ENCODE results near the gene CD6. TPM values are rescaled to one million over a fixed set of nuclear protein-coding genes. Genes with fewer than 3 reads are reported as not detected.

Gene CD6
- total RNA-seq, 1 experiment from 2014 or later: not detected

DNA sequence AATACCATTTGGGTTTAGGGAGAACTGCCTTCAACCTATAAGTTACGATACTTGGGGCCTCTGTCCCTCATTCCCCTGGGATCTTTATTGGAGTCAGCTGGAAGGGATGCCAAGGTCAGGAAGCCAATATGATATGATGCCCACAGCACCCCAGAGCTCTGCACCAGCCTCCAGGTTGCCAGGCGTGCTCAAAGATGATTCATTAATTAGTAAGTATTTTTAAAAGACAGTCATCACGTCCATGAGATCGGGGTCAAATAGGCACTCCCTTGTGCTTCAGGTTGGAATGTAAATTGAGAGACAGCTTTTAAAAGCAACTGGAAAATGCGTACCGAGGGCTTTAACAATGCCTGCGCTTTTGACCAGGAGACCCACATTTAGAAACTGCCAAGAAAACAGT, 73.8 kb downstream of the CD6 start:
- Histone ChIP-seq H3K27ac (ENCODE audit: low read length) (no peak overlapping the region), H3K4me2 (ENCODE audit: low read depth, low read length, poor library complexity, severe bottlenecking) (no peak overlapping the region), H3K27me3 (ENCODE audit: low read length) (no peaks in the 10 kb centered on the region), H3K79me2 (ENCODE audit: low read length) (no peaks in the 10 kb centered on the region), H3K9ac (ENCODE audit: low read length) (no peak overlapping the region), H3K4me3 (ENCODE audit: low read length) (no peak overlapping the region), H4K20me1 (ENCODE audit: insufficient read depth, low read depth, low read length) (no peaks in the 10 kb centered on the region), H3K9me2 (replicated peaks; ENCODE audit: insufficient read depth, low read length) (no peaks in the 10 kb centered on the region), H2AFZ (ENCODE audit: low read length) (no peak overlapping the region), H3K36me3 (ENCODE audit: insufficient read depth, low read length) (no peaks in the 10 kb centered on the region), H3K4me1 (ENCODE audit: low read length) (peaks cover 14% of the 10 kb centered on the region), H3K9me3 (ENCODE audit: low read length) (no peaks in the 10 kb centered on the region)
- no peak for DNase-seq

DNA sequence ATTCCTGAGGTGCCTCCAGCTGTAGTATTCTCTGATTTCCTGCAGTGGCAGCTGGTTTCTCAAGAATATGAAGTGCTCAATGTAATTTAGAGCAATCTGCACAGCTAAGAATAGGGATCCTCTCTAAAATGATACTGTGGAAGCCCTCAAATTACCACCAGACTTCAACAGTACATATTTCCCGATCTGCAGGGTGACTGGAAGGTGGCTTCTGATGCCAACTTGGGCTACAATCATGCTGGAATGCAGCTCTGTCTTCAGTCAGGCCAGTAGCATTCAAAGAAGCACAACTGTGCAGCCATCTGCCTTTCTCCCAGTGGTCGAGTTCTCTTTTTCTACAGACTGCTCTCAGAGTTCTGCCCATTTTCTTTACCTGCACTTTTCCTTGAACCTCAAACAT, 75.4 kb downstream of the CD6 start:
- no peaks in the 10 kb centered on the region for H4K20me1 ChIP-seq (ENCODE audit: insufficient read depth, low read depth, low read length)
- H3K9me2 ChIP-seq (replicated peaks; ENCODE audit: insufficient read depth, low read length): no peaks in the 10 kb centered on the region
- no peak overlapping the region for H3K4me2 ChIP-seq (ENCODE audit: low read depth, low read length, poor library complexity, severe bottlenecking)
- H3K9me3 ChIP-seq (ENCODE audit: low read length): no peaks in the 10 kb centered on the region
- no peak overlapping the region for H3K4me3 ChIP-seq (ENCODE audit: low read length)
- H3K36me3 ChIP-seq (ENCODE audit: insufficient read depth, low read length): no peaks in the 10 kb centered on the region
- no peak overlapping the region for H2AFZ ChIP-seq (ENCODE audit: low read length)
- H3K27me3 ChIP-seq (ENCODE audit: low read length): no peaks in the 10 kb centered on the region
- no peak overlapping the region for H3K27ac ChIP-seq (ENCODE audit: low read length)
- H3K9ac ChIP-seq (ENCODE audit: low read length): no peak overlapping the region
- no peak for DNase-seq
- peaks cover 14% of the 10 kb centered on the region for H3K4me1 ChIP-seq (ENCODE audit: low read length)
- H3K79me2 ChIP-seq (ENCODE audit: low read length): no peaks in the 10 kb centered on the region

- Histone ChIP-seq H3K27ac (ENCODE audit: low read length) (no peak overlapping the region), H3K9me3 (ENCODE audit: low read length) (no peaks in the 10 kb centered on the region), H4K20me1 (ENCODE audit: insufficient read depth, low read depth, low read length) (no peaks in the 10 kb centered on the region), H3K79me2 (ENCODE audit: low read length) (no peaks in the 10 kb centered on the region), H3K9me2 (replicated peaks; ENCODE audit: insufficient read depth, low read length) (no peaks in the 10 kb centered on the region), H3K36me3 (ENCODE audit: insufficient read depth, low read length) (no peaks in the 10 kb centered on the region), H3K27me3 (ENCODE audit: low read length) (no peaks in the 10 kb centered on the region), H3K4me3 (ENCODE audit: low read length) (no peak overlapping the region), H2AFZ (ENCODE audit: low read length) (no peak overlapping the region), H3K4me1 (ENCODE audit: low read length) (no peaks in the 10 kb centered on the region), H3K4me2 (ENCODE audit: low read depth, low read length, poor library complexity, severe bottlenecking) (no peak overlapping the region), H3K9ac (ENCODE audit: low read length) (no peak overlapping the region)
- DNase-seq: no peak
These were observed 77.0 kb downstream of the CD6 start for GRCh38 chr11:61048368-61049062.

DNA sequence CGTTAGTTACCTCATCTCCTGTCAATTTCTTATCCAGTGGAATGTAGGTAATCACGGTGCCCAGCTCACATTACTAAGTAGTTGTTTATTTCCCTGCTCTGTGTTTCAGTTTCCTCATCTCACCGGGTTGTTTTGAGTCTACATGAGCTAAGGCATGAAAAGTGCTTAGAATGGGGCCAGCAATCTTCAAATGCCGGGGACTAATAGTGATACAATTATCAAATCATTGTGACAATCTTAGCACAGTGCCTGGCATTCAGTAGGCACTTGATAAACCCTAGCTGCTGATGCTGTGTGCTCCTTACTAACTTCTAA, 77.5 kb downstream of the CD6 start:
- H2AFZ ChIP-seq (ENCODE audit: low read length): no peak overlapping the region
- H3K27ac ChIP-seq (ENCODE audit: low read length): no peak overlapping the region
- H4K20me1 ChIP-seq (ENCODE audit: insufficient read depth, low read depth, low read length): no peaks in the 10 kb centered on the region
- no peaks in the 10 kb centered on the region for H3K4me1 ChIP-seq (ENCODE audit: low read length)
- no peak for DNase-seq
- no peaks in the 10 kb centered on the region for H3K9me3 ChIP-seq (ENCODE audit: low read length)
- no peak overlapping the region for H3K9ac ChIP-seq (ENCODE audit: low read length)
- H3K79me2 ChIP-seq (ENCODE audit: low read length): no peaks in the 10 kb centered on the region
- H3K36me3 ChIP-seq (ENCODE audit: insufficient read depth, low read length): no peaks in the 10 kb centered on the region
- no peak overlapping the region for H3K4me2 ChIP-seq (ENCODE audit: low read depth, low read length, poor library complexity, severe bottlenecking)
- no peak overlapping the region for H3K4me3 ChIP-seq (ENCODE audit: low read length)
- no peaks in the 10 kb centered on the region for H3K27me3 ChIP-seq (ENCODE audit: low read length)
- H3K9me2 ChIP-seq (replicated peaks; ENCODE audit: insufficient read depth, low read length): no peaks in the 10 kb centered on the region

- H3K4me3 ChIP-seq (ENCODE audit: low read length): no peak overlapping the region
These were observed 78.4 kb downstream of the CD6 start for GRCh38 chr11:61049859-61050258.

DNA sequence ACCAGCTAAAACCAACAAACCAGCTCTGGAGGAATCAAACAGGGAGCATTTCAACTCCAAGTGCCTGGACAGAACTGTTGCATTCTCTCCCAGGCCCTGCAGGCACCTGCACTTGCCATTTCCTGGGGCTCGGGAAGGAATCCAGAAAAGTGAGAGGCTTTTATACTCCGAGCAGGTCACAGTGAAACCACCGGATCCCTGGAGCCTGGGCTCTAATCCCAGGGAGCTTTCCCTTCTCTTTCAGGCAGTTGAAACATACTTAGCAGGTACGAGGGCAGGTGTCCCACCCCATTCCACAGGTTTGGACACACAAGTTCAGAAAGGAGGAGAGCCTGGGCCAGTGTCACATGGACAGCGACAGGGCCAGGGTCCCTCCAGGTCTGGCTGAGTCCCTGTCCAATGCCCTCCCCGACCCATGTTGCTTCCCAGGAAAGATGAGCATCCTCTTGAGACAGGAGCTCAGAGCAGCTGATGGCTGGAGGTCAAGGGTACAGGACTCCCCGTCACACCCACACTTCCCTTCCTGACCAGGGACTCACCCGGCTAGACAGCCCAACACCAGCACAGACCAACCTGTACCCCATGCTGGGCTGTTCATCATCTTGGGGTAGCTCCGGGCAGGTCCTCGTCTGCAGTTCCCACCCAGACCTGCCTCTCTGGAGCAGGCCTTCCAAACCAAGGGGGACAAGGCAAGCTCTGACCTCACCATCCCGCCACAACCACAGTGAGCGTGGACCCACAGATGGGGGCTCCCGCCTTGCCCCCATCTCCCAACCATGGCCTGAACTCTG, 80.9 kb downstream of the CD6 start:
- no peaks in the 10 kb centered on the region for H3K9me3 ChIP-seq (ENCODE audit: low read length)
- H3K4me1 ChIP-seq (ENCODE audit: low read length): no peaks in the 10 kb centered on the region
- DNase-seq: no peak

More at GRCh38 chr11:61049859-61050258, 78.4 kb downstream of the CD6 start:
- Histone ChIP-seq H3K9me3 (ENCODE audit: low read length) (no peaks in the 10 kb centered on the region), H3K79me2 (ENCODE audit: low read length) (no peaks in the 10 kb centered on the region), H2AFZ (ENCODE audit: low read length) (no peak overlapping the region), H3K4me1 (ENCODE audit: low read length) (no peaks in the 10 kb centered on the region), H4K20me1 (ENCODE audit: insufficient read depth, low read depth, low read length) (no peaks in the 10 kb centered on the region), H3K9me2 (replicated peaks; ENCODE audit: insufficient read depth, low read length) (no peaks in the 10 kb centered on the region), H3K4me2 (ENCODE audit: low read depth, low read length, poor library complexity, severe bottlenecking) (no peak overlapping the region), H3K9ac (ENCODE audit: low read length) (no peak overlapping the region), H3K27ac (ENCODE audit: low read length) (no peak overlapping the region), H3K27me3 (ENCODE audit: low read length) (no peaks in the 10 kb centered on the region), H3K36me3 (ENCODE audit: insufficient read depth, low read length) (no peaks in the 10 kb centered on the region)
- no peak for DNase-seq

DNA sequence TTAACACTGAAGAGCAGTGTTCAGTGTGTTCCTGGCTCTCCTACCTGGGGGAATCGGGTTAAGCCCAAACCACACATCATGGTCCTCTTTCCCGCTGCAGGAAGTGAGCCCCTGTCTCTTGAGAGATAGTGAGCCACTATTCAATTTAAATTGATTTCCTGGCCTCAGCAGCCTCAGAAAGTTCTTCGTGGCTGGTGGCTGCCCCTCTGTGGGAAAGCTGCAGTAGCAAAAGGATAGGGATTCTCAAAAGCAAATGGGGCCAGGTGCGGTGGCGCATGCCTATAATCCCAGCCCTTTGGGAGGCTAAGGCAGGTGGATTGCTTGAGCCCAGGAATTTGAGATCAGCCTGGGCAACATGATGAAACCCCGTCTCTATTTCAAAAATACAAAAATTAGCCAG, 81.7 kb downstream of the CD6 start:
- no peaks in the 10 kb centered on the region for H4K20me1 ChIP-seq (ENCODE audit: insufficient read depth, low read depth, low read length)
- no peaks in the 10 kb centered on the region for H3K27me3 ChIP-seq (ENCODE audit: low read length)
- H3K4me1 ChIP-seq (ENCODE audit: low read length): no peaks in the 10 kb centered on the region
- no peak overlapping the region for H3K4me2 ChIP-seq (ENCODE audit: low read depth, low read length, poor library complexity, severe bottlenecking)
- no peak overlapping the region for H3K9ac ChIP-seq (ENCODE audit: low read length)
- DNase-seq: no peak
- H3K27ac ChIP-seq (ENCODE audit: low read length): no peak overlapping the region
- no peak overlapping the region for H2AFZ ChIP-seq (ENCODE audit: low read length)
- no peak overlapping the region for H3K4me3 ChIP-seq (ENCODE audit: low read length)
- H3K36me3 ChIP-seq (ENCODE audit: insufficient read depth, low read length): no peaks in the 10 kb centered on the region
- H3K9me2 ChIP-seq (replicated peaks; ENCODE audit: insufficient read depth, low read length): no peaks in the 10 kb centered on the region
- no peaks in the 10 kb centered on the region for H3K9me3 ChIP-seq (ENCODE audit: low read length)
- H3K79me2 ChIP-seq (ENCODE audit: low read length): no peaks in the 10 kb centered on the region

More for the DNA sequence above, 80.9 kb downstream of the CD6 start:
- Histone ChIP-seq H3K79me2 (ENCODE audit: low read length) (no peaks in the 10 kb centered on the region), H3K4me3 (ENCODE audit: low read length) (no peak overlapping the region), H4K20me1 (ENCODE audit: insufficient read depth, low read depth, low read length) (no peaks in the 10 kb centered on the region), H3K9me2 (replicated peaks; ENCODE audit: insufficient read depth, low read length) (no peaks in the 10 kb centered on the region), H3K27me3 (ENCODE audit: low read length) (no peaks in the 10 kb centered on the region), H3K9ac (ENCODE audit: low read length) (no peak overlapping the region), H3K27ac (ENCODE audit: low read length) (no peak overlapping the region), H2AFZ (ENCODE audit: low read length) (no peak overlapping the region), H3K36me3 (ENCODE audit: insufficient read depth, low read length) (no peaks in the 10 kb centered on the region), H3K4me2 (ENCODE audit: low read depth, low read length, poor library complexity, severe bottlenecking) (no peak overlapping the region)

- H3K4me1 ChIP-seq (ENCODE audit: low read length): no peaks in the 10 kb centered on the region
- no peak overlapping the region for H3K4me3 ChIP-seq (ENCODE audit: low read length)
- no peaks in the 10 kb centered on the region for H4K20me1 ChIP-seq (ENCODE audit: insufficient read depth, low read depth, low read length)
- H3K27ac ChIP-seq (ENCODE audit: low read length): no peak overlapping the region
- no peaks in the 10 kb centered on the region for H3K9me3 ChIP-seq (ENCODE audit: low read length)
- H2AFZ ChIP-seq (ENCODE audit: low read length): no peak overlapping the region
- DNase-seq: no peak
- H3K27me3 ChIP-seq (ENCODE audit: low read length): no peaks in the 10 kb centered on the region
- H3K79me2 ChIP-seq (ENCODE audit: low read length): no peaks in the 10 kb centered on the region
- H3K4me2 ChIP-seq (ENCODE audit: low read depth, low read length, poor library complexity, severe bottlenecking): no peak overlapping the region
- no peaks in the 10 kb centered on the region for H3K36me3 ChIP-seq (ENCODE audit: insufficient read depth, low read length)
- H3K9me2 ChIP-seq (replicated peaks; ENCODE audit: insufficient read depth, low read length): no peaks in the 10 kb centered on the region
- no peak overlapping the region for H3K9ac ChIP-seq (ENCODE audit: low read length)
These were observed 83.0 kb downstream of the CD6 start for GRCh38 chr11:61054513-61054912.

Data from Karpas-422 (cell line).